ENCODE measurements around the gene ABCG2. TPM values are rescaled to one million over a fixed set of nuclear protein-coding genes. Genes with fewer than 3 reads are reported as not detected.

ABCG2 gene
- total RNA-seq, 1 donor from 2014 or later: 15.5 TPM

Small RNA genes lying within 50 kb of the gene (small RNA-seq; reads per million reads assigned to genes)
- gene RNU6-818P (ENCODE audit: low replicate concordance): not detected
- not detected for gene RNU6ATAC31P (ENCODE audit: low replicate concordance)

Other genes starting within 250 kb of the ABCG2 start
- gene SPP1, start 182.9 kb downstream of the ABCG2 start, total RNA-seq: 73.0 TPM
- 35.4 TPM for gene PKD2, start 151.0 kb downstream of the ABCG2 start, total RNA-seq
- 86.1 TPM for gene PPM1K, start 125.9 kb upstream of the ABCG2 start, total RNA-seq
- gene HERC6, start 220.2 kb upstream of the ABCG2 start, total RNA-seq: 3.9 TPM

Data from temporal lobe (tissue), 2 donors.